T follicular helper cell (primary cell): ENCODE results near the gene DYNC2LI1.

Experiments
- DNase-seq: peaks from one replicate; pipeline ENCODE4 v3.0.0-alpha.2; 2020; ENCODE audit warnings: low read depth

The DYNC2LI1 gene

DNA sequence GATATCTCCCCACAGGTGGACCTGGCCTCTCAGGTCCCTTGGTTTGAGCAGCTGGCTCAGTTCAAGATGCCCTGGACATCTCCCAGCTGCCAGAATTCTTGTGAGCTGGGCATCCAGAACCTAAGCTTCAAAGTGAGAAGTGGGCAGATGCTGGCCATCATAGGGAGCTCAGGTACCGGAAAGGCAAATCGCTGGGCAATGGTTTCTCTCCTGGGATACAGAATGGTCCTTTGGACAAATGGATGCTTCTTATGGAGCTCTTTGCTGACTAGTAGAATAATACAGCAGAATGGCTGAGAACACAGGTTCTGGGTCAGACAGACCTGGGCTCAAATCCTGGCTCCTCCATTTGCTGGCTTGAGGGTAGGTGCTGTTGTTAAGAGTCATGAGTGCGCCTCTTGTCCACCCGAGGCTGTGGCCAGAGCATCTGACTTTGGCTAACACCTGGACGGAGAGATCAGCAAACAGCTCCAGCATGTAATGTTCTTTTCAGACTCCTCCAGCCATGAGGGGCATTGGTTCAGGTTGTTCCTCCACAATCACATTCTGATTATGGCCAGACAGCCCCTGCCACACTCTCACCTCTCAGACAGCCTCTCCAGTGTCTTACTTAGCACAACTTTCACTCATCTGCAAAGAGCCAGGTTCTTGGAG is 72.4 kb downstream of the DYNC2LI1 start:
- DNase-seq: no peak

DNA sequence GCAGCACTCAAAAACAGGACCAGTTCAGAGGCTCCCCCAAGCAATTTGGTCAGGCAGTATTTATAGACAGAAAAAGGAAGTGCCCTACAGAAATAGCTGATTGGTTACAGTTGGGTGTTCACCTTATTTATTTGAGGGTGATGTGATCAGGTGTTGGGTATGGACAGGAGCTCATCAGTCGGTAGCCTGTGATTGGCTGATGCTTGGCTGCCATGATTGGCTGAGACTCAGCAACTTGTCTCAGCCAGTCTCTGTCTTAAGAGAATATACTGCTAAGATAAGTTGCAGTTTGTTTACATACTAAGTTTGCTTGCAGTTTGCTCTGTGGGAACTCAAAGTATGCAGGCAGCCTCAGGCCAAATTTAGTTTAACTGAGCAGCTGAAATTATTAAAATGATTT is 74.4 kb downstream of the DYNC2LI1 start:
- DNase-seq: no peak

- DNase-seq: no peak
Measured at GRCh38 chr2:43851011-43851980, 77.5 kb downstream of the DYNC2LI1 start.

GRCh38 chr2:43852196-43852730 is 78.4 kb downstream of the DYNC2LI1 start:
- no peak for DNase-seq

- DNase-seq: no peak
Measured at GRCh38 chr2:43853141-43854081, 79.6 kb downstream of the DYNC2LI1 start.

DNA sequence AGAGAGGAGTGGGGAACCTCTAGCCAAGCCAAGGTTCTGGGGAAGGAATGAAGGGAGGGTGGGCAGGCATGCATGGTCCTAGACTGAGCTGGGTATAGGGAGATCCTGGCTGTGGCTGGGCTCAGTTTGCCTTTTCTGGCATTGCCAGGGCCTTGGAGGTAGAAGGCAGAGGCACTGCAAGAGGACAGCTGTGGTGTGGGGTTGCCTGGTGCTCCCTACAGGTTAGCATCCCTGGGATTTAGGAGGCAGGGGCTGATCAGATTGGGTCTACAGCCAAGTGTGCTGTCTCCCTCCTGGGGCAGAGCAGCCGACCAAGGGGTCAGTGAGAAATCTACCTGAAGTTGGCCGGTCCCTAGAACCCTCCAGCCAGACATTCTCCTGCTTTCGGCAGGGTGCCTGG is 80.8 kb downstream of the DYNC2LI1 start:
- no peak for DNase-seq

DNA sequence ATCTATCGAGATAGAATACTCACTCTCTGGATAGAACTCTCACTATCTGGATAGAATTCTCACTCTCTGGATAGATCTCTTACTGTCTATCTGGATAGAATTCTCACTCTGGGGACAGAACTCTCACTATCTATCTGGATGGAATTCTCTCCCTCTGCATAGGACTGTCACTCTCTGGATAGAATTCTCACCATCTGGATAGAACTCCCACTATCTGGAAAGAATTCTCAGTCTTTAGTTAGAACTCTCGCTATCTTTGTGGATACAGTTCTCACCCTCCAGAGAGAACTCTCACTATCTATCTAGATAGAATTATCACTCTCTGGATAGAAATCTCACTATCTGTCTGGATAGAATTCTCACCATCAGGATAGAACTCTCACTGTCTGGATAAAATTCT is 81.5 kb downstream of the DYNC2LI1 start:
- no peak for DNase-seq
